GM19351 (cell line): ENCODE results near the gene CLPX.
"Not testable (repeated sequence)": the region's sequence is repeated elsewhere in the genome, so short reads cannot be mapped to it uniquely, and the experiment has no call there.

Source experiments
- ATAC-seq: cut with Tn5 transposase; IDR thresholded peaks from one replicate; pipeline ENCODE4 v1.9.1; 2021; ENCODE audit warnings: mild to moderate bottlenecking, moderate library complexity; ENCODE audit not compliant: unreplicated experiment

Gene CLPX

GRCh38 chr15:65105038-65105437 is 80.1 kb downstream of the CLPX start:
- ATAC-seq, result no peak

DNA sequence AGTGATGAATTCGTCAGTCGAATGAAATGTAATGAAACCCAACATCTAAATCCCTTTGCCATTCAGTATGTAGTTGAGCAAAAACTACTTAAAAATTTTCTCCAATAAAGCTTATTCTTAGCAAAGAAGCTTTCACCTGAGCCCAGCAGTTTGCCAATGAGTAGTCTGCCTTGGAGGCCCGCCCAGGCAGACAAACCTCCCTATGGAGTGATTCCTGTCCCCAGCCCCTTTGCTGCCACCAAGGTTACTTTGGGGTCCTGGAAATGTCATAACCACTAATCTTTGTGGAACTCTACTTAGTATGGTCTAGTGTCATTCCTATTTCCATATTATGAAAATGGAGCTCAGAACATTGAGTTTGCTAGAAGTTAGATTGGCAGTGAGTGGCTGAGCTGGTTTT is 82.2 kb downstream of the CLPX start:
- no peak for ATAC-seq

GRCh38 chr15:65101891-65102708 is 83.0 kb downstream of the CLPX start:
- no peak for ATAC-seq

DNA sequence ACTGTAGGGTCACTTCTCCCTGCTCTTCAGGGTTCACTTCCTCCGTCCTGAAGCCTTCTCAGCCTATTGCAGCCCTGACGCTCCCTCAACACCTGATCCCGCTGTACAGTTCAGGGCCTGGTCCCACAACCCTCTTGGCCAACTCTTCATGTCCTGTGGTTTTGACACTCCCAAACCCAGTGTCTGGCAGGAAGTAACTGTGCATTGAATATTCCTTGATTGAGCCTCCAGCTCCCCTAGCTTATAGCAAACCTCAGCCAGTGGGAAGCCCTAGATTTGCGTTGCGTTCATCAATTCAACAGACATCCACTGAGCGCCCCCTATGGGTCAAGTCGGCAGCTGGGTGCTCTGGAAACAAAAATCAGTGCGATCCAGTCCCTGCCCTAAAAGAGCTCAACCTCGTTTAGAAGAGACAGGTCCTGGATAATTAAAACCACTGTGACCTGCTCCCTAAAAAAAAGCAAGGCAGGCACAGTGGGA is 83.7 kb downstream of the CLPX start:
- ATAC-seq, result no peak

DNA sequence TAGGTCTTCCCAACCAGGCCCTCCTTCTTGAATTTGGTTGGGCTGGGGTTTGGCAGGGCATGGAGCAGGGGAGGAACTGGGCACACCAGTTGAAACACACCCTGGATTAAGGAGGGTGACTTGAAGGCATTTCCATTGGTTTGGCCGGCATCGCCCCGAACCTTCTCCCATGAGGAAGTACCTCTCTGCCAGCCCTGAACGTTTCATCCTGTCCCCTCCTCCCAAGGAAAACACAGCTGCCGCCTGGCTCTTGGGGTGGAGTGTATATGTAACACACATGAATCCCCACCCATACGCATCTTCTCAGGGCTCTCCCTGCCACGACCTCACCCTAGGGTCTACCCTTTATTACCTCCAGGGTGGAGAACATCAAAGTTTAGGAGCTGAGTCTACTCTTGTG is 84.7 kb downstream of the CLPX start:
- ATAC-seq, result no peak

GRCh38 chr15:65099801-65100200 is 85.3 kb downstream of the CLPX start:
- not testable (repeated sequence) for ATAC-seq

DNA sequence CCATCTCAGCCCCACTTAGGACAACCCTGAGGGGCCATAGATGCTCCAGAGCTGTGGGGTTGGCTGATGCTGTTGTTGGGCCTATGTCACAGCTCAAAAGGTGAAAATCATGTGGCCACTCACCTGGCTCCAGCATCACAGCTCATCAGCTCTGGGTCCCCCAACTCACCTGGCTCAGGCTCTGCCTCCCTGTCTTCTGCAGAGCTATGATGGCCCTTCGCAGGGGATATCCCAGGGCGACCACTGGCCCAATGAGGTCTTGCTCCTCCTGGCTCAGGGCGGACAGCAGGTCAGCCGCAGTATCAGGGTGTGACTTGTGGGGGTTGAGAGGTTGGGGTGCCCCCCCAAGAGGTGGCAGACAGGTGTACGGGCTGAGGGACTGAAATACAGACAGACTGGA is 85.8 kb downstream of the CLPX start:
- ATAC-seq, result no peak
